Tibial nerve (tissue), 3 donors: ENCODE results near the gene ESRRB.

Source experiments
- CTCF ChIP-seq, 5 experiments: fragments of 200-600 bp in 3 of 5; fragments of 450-650 bp in 2 of 5; sonication (generic) in 3 of 5; IDR thresholded peaks; one replicate each; pipeline ENCODE4 v1.5.1; 2016 to 2019; ENCODE audit warnings: antibody characterized with exemption in 5 of 5, mild to moderate bottlenecking in 3 of 5, moderate library complexity in 2 of 5
- POLR2A ChIP-seq, 2 donors: fragments of 450-650 bp; IDR thresholded peaks; one replicate each; pipeline ENCODE4 v1.6.1; 2017; ENCODE audit warnings: antibody characterized with exemption in 2 of 2, mild to moderate bottlenecking in 2 of 2, moderate library complexity in 2 of 2

GRCh38 chr14:76376878-76377734 lies 1.2 kb downstream of the ESRRB start:
- TF ChIP-seq CTCF (IDR thresholded peaks at IDR 0.05) (no peak), POLR2A (IDR thresholded peaks at IDR 0.05) (no peak)
